Spinal cord (tissue), 10 donors: ENCODE measurements around the gene TSPY2. TPM values are rescaled to one million over a fixed set of nuclear protein-coding genes. Genes with fewer than 3 reads are reported as not detected.
"Not testable (repeated sequence)": the region's sequence is repeated elsewhere in the genome, so short reads cannot be mapped to it uniquely, and the experiment has no call there.

Experiments used
- DNase-seq, 6 donors: peaks; one replicate each; pipeline versions ENCODE4 v3.0.0 to v3.0.0-alpha.2; 2013 to 2015; ENCODE audit warnings: low spot score in 6 of 6, low read depth in 4 of 6
- H3K27ac ChIP-seq: one replicate; pipeline ENCODE4 v1.5.1; 2013; ENCODE audit warnings: low read depth, low read length, control low read depth
- H3K27me3 ChIP-seq: one replicate; pipeline ENCODE4 v1.6.1; 2013; ENCODE audit warnings: low read length; ENCODE audit not compliant: control insufficient read depth, insufficient read depth
- H3K36me3 ChIP-seq: one replicate; pipeline ENCODE4 v1.6.1; 2013; ENCODE audit warnings: low read length; ENCODE audit not compliant: control insufficient read depth, insufficient read depth
- H3K4me1 ChIP-seq: one replicate; pipeline ENCODE4 v1.6.1; 2013; ENCODE audit warnings: low read length; ENCODE audit not compliant: control insufficient read depth, insufficient read depth
- H3K4me3 ChIP-seq: one replicate; pipeline ENCODE4 v1.5.1; 2013; ENCODE audit warnings: low read depth, low read length, control low read depth
- H3K9me3 ChIP-seq: one replicate; pipeline ENCODE4 v1.6.1; 2013; ENCODE audit warnings: low read length; ENCODE audit not compliant: control insufficient read depth, insufficient read depth
- WGBS: methylation state at CpG from one replicate; pipeline ENCODE4 v1.1.5; 2013; ENCODE audit warnings: missing lambda C conversion rate; ENCODE audit not compliant: insufficient coverage; 5-methylcytosine and 5-hydroxymethylcytosine counted together
- long read RNA-seq, 4 donors: transcript quantifications; one replicate each; lab custom pipeline, GENCODE V29; 2026
- polyA plus RNA-seq, 2 donors: library from polyadenylated mRNA; unstranded; fragments of 120-200 nt; gene quantifications; one replicate each; pipeline ENCODE4 v1.2.1, GENCODE V29; 2013; ENCODE audit not compliant: insufficient read length in 2 of 2
- total RNA-seq, 2 donors: library from RNA; depleted of rRNA in 1 of 2; stranded (reverse); fragments of 120-200 nt in 1 of 2; fragments of >200 nt in 1 of 2; gene quantifications; one replicate each; pipeline versions ENCODE4 v1.2.3 to v1.2.4, GENCODE V29; 2013 to 2014
- donor health status: healthy.

The TSPY2 gene, protein sequence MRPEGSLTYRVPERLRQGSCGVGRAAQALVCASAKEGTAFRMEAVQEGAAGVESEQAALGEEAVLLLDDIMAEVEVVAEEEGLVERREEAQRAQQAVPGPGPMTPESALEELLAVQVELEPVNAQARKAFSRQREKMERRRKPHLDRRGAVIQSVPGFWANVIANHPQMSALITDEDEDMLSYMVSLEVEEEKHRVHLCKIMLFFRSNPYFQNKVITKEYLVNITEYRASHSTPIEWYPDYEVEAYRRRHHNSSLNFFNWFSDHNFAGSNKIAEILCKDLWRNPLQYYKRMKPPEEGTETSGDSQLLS
- total RNA-seq, result not detected
- not detected for polyA plus RNA-seq
- long read RNA-seq, donor 1, result 0 reads
- long read RNA-seq, donor 2, result 0 reads
- long read RNA-seq, donor 3, result 0 reads
- long read RNA-seq, donor 4, result 0 reads

DNA sequence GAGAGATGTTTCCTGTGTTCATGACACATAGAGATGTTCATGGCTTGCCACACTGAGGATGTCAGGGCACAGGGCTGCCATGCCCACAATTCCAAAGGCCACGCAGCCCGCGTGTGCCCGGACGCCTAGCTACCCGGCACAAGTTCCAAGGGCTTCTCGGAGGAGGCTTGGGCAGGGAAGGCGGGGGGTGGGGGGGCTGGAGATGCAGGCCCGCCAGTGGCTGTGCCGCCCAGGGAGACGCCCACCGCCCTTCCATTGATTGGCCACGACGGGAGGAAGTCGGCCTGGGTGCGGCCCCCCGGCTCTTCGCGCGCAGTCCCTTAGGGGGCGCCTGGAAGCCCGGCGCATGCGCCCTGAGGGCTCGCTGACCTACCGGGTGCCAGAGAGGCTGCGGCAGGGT, at the start of gene TSPY2:
Gene TSPY2, plus strand, starts transcription at position 301 of the 400 bp plus-strand sequence. Its CDS starts 46 bp downstream, at position 347.
- not testable (repeated sequence) for H3K27me3 ChIP-seq, DNase-seq, H3K9me3 ChIP-seq, H3K27ac ChIP-seq, H3K4me1 ChIP-seq, H3K4me3 ChIP-seq, H3K36me3 ChIP-seq
- no CpG with 5 or more reads among the region's 27 CpGs for WGBS

DNA sequence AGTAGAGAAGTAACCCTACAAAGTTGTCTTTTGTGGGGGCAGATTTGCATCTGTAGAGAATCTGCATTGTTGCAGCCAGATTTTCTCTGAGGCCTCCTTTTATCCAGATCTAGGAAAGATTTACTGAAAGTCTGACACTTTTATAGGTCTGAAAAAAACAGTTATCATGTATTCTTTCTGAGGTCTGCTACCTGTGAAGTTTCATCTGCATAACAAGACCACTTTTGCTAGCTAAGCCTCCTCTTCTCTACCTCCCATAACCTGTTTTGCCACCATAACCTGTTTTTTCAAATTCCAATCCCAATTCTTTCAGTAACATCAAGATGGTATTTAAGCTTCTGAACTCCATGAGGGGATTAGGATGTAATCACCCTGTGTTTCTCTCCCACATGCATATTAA, 36.5 kb upstream of the TSPY2 start:
- not testable (repeated sequence) for H3K4me3 ChIP-seq, H3K27ac ChIP-seq, H3K27me3 ChIP-seq, H3K4me1 ChIP-seq, DNase-seq, H3K36me3 ChIP-seq, H3K9me3 ChIP-seq

DNA sequence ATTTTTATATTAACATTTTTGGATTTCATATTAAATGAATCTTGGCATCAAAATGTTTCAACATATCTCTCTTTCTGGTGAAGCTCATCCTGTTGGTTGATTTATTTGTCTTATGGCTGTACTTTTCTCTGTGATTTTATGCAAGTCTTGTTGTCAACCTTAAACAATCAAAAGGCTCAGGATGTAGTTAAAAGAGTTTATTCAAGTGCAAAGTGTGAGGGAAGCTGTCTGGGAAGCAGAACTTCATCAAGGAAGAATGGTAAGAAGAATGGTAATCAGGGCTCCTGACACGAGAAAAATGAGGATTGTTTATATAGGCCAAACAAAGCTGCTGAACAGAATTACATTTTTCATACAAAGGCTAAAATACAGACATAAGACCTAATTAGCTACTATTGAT, 29.0 kb upstream of the TSPY2 start:
- WGBS, result no CpG with 5 or more reads among the region's 1 CpG
- not testable (repeated sequence) for H3K4me1 ChIP-seq, H3K9me3 ChIP-seq, DNase-seq, H3K4me3 ChIP-seq, H3K27ac ChIP-seq, H3K27me3 ChIP-seq, H3K36me3 ChIP-seq

DNA sequence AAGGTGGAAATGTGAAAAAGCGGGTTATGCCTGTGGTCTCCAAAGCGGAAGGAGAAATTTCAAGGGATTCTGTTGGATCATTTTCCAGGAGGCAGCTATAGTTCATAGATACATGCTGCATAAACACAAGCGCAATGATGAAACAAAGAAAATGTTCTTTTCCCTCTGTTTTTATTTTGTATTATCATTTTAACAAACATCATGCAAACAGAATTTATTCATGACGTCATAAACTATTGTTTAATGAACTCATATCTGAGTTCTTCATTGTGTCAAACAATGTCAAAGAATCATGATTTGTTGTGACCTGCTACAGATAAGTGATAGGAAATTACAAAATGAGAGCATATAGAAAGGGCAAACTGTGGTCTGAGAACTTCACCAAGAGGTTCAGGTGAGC, 23.8 kb downstream of the TSPY2 start:
- H3K9me3 ChIP-seq, H3K4me3 ChIP-seq, H3K27me3 ChIP-seq, H3K4me1 ChIP-seq, H3K36me3 ChIP-seq, H3K27ac ChIP-seq, DNase-seq: not testable (repeated sequence)
- WGBS, result no CpG with 5 or more reads among the region's 4 CpGs
